Measurements from ENCODE around the gene MAPK8IP3. TPM values are rescaled to one million over a fixed set of nuclear protein-coding genes. Genes with fewer than 3 reads are reported as not detected.
"Not testable (repeated sequence)": the region's sequence is repeated elsewhere in the genome, so short reads cannot be mapped to it uniquely, and the experiment has no call there.

MAPK8IP3 gene
- polyA plus RNA-seq, 1 donor: 68.6 TPM

DNA sequence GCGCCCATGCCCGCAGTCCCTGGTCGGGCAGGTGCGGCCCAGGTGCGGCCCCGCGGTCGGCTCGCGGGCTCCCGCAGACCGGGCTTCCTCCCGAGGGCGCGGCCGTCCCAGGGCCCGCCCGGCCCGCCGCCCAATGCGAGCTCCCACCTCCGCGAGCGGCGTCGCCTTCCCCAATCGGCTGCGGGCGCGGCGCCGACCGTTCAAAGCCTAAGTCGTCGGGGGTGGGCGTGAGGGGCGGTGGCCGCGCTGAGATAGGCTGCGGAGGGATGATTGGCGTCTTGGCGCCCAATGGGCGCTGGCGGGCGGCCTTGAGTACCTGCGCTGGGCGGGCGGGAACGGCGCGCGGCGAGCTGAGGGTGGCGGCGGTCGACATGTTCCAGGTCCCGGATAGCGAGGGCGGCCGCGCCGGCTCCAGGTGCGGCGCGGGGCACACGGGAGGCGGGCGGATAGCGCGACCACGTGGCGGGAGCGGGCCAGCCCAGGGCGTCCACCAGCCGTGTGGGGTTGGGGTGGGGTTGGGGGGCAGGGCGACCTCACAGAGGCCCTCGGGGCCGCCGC, 28.0 kb upstream of the MAPK8IP3 start, which contains the start of gene JPT2:
Gene JPT2 (plus strand): TSS at position 338 of the 558 bp plus-strand sequence. CDS start 34 bp downstream, at position 372.
- peak; percentile 96 for DNase-seq

DNA sequence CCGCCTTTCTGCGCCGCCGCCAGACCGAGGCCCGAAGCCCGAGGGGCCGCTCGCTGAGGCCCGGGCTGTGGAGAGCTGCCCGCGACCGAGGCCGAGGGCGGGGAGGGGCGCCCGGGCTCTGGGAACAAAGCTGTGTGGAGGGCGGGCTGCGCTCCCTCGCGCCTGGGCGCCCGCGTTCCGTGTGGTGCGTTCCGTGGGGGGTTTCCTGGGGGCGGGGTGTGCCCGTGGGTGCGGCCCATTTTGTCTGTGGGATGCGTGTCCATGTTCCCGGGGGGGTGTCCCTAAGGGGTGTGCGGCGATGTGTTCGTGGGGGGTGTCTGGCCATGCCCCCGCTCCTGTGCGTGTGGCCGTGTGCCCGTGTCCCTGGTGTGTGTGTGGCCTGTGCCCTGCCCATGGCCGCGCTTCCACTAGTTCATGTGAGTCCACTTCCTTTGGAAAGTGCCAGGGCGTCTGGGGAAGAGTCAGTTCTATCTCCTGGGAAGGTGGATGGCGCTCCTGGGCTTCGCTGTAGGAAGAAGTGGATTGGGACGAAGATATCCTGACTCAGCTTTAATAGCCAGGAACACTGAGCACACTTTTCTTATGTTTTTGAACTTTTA, 27.4 kb upstream of the MAPK8IP3 start:
- DNase-seq: no peak

DNA sequence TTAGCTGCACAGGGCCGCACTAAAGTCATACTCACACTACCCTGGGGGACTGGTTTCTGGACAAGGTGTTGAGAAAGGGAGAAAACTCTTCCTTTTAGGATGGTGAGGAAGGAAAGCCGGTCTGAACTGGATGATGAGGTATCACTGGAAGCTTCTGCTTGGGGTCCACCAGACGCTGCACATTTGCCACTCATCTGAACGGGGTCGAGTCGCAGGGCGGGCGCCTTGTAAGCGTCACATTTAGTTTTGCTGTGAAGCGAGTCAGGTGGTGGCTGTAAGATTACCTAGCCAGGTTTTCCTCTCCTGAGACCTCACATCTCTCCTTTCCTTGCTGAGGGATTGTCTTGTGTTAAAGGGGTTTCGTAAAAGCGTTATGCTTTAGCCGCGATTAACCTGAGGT, 25.6 kb upstream of the MAPK8IP3 start:
- no peak for DNase-seq

DNA sequence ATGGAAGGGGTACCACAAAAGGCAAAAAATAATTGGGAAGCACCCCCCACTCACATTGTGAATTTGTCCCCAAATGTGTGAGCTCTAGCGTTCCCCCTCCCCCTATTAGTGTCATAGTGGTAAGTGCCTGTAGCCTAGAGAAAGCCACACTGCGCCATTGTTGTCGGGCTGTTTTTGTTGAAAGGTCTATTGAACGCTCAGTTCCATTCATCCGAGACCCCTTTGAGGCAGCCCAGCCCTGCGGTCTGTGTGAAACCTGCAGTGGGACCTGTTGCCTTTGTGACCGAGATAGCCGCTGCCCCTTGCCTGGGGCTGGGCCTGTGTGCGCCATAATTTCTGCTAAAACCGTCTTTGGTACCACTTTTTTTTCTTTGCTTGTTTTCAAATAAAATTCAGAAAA, 25.0 kb upstream of the MAPK8IP3 start:
- no peak for DNase-seq

DNA sequence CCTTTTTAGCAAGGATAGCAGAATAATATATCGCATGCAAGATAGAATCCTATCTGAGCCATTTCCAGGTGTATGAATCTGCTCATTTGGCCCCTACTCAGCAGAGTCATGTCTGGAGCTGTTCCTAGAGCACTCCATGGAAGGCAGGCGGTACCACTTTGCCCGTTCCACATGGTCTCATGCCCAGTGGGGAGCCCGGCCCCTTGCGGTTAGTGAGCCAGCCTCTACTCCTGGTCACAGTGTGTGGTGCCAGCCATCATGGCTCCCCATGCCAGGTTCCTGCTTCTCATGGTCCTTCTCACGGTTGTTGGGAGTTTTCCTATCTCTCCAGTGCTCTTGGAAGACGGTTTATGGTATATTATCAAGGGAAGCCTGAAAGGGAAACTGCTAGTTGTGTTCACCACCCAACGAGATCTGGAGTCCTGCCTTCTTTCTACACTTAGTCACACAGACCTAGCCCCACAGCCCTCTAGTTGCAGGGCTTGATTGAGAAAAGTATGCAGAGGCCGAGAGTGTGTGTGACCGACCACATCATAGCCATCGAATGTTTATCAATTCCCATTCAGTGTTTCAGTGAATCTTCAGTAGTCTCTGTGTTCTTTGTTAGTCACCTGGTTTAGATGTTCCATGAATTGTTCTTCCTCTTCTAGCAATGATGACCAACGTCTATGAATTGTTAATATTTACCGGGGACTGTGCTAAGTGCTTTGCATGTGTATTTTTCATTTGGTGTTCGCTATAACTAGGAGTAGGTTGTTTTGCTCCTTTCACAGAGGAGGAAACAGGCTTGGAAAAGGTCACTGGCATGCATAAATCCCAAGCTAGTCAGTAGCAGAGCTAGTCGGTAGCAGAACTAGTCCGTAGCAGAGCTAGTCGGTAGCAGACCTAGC, 18.3 kb upstream of the MAPK8IP3 start:
- no peak for DNase-seq

DNA sequence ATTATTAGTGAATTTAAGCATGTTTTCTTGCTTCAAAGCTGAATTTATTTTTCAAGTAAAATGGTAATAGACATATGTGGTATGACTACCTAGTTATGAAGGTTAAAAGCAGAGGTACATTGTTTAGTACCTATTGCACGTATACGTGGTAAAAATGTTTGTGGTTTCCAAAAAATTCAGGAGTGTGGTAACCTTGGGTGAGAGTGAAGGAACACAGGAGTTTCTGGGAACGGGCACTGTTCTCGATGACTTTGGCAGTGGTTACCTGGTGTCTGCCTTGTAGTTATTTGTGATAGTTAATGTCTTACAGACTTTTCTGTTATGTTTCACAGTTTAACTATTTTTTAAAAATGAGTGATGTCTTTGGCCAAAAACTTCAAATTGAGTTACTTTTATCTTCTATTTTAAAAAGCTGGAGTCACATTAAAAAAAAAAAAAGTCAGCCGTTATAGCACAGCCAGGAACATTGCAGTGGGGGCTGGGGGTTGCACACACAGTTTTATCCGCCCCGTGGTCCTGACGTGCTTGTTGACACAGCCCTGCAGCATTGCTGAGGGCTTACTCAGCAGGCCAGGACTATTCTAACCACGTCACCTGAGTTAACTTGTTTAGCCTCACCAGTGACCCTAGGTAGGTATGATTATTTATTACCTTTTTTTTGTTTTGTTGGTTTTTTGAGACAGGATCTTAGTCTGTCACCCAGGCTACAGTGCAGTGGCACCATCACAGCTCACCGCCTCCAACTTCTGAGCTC, 17.0 kb upstream of the MAPK8IP3 start:
- DNase-seq: no peak

DNA sequence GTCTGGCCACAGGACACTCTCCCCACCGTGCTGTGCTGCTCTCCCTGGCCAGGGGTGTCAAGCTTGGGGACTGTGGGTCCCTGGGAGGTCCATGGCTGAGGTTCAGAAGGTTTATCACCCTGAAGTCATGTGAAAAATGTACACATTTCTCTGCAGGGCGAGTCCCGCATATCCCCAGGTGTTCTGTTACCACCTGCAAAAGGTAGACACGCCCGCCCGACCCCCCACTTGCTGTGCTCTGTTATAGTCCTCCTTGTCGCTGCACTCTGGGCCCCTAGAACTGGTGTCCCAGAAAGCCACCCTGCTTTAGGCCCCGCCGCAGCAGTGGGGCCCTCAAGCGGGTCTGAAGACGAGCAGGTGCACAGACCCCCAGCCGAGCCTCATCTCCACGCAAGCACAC, 16.1 kb upstream of the MAPK8IP3 start:
- DNase-seq: no peak

DNA sequence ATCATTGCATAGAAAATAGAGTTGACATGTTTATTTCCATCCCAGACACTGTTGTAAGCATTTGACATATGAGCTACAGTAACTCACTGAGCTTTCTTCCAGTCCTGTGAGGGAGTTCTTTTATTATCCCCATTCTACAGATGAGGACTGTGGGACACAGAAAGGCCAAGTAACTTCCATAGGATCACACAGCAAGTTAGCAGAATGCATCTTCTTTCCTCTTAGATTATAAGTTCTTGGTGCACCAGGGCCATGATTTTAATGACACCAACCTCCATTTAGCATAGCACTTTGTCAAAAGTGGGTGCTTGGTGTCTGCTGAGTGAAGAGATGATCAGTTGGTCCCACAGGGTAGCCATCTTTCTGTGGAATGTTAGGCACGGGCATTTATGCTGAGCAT, 15.2 kb upstream of the MAPK8IP3 start:
- DNase-seq: no peak

DNA sequence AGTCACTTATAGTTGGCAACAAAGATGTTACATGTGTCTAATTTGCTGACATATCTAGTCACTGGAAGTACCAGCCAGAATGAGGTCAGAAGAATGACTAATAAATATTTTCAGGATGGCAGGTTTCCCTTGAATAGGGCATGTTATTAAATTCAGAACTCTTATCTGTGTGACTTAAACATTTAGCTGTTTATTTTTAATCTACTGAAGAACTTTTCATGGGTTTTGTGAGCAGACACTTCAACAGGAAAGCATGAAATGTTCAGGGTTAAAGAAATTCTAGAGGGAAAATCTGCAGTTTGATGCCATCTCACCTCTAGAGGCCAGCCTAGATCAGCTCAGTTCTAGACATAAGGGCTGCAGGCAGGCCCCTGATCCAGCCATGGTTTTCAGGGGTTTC, 14.7 kb upstream of the MAPK8IP3 start:
- no peak for DNase-seq

DNA sequence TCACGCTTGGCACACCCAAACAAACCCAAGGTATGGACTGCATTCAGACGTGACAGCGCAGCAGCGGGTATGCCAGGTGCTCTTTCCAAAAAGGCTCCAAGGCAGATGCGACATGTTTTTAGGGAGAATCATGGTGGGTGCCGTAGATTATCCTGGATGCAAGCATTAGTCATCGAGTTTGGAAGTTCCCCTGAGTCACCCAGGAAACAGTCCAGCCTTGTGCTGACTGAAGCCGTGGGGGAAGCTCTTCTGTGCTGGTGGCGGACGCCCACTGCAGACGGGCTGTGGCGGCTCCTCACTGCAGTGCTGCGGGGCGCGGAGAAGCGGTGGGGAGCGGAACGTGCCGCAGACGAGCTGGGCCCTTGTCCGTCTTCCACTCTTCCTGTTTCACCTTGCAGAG, 14.0 kb upstream of the MAPK8IP3 start:
- DNase-seq: no peak

DNA sequence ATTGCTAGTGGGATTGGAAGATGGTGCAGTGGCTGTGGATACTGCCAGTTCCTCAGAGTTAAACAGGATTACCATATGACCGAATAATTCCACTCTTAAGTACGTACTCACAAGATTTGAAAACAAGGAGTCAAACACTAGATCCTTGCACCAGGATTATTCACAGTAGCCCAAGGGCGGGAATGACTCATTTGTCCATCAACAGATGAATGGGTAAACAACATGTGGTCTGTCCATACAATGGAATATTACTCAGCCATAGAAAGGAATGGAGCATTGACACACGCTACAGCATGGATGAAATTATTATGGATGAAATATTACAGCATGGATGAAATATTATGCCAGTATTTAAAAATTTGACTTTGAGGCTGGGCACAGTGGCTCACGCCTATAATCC, 9.1 kb upstream of the MAPK8IP3 start:
- DNase-seq: no peak

DNA sequence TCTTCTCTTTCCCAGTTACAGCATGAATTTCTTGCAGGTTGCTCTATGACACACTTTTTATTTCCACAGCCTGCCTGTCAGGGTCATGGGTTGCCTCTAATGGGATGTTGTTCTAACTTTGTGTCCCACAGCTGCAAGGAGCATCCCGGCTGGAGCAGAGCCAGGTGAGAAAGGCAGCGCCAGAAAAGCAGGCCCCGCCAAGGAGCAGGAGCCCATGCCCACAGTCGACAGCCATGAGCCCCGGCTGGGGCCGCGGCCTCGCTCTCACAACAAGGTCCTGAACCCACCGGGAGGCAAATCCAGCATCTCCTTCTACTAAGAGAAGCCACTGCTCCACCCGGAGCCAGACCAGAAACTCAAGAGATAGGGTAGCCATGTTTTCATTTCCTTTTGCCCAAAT, 7.3 kb upstream of the MAPK8IP3 start:
- DNase-seq: no peak

DNA sequence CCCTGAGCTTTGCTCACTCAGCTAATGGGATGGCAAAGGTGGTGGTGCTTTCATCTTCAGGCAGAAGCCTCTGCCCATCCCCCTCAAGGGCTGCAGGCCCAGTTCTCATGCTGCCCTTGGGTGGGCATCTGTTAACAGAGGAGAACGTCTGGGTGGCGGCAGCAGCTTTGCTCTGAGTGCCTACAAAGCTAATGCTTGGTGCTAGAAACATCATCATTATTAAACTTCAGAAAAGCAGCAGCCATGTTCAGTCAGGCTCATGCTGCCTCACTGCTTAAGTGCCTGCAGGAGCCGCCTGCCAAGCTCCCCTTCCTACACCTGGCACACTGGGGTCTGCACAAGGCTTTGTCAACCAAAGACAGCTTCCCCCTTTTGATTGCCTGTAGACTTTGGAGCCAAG, 5.7 kb upstream of the MAPK8IP3 start:
- DNase-seq: no peak

DNA sequence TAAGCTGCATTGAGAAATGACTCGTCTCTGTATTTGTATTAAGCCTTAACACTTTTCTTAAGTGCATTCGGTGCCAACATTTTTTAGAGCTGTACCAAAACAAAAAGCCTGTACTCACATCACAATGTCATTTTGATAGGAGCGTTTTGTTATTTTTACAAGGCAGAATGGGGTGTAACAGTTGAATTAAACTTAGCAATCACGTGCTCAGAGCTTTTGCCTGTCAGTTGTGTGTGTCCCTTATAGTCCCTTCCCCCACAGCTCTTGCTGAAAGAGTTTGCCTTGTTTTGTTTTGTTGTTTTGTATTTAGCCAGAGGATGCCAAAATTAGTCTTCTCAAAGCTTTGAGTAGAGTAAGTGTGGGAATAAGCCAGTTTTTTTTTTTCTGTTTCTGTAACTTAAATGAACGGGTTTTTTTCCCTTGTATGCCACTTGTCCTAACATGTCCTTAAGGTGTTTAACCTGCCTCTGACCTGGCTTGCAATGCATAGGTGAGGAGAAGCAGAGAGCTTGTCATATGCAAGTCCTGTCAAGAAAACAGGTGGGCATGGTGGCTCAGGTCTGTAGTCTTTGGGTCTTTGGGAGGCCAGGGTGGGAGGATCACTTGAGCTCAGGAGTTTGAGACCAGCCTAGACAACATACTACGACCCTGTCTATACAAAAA, 4.6 kb upstream of the MAPK8IP3 start:
- no peak for DNase-seq

DNA sequence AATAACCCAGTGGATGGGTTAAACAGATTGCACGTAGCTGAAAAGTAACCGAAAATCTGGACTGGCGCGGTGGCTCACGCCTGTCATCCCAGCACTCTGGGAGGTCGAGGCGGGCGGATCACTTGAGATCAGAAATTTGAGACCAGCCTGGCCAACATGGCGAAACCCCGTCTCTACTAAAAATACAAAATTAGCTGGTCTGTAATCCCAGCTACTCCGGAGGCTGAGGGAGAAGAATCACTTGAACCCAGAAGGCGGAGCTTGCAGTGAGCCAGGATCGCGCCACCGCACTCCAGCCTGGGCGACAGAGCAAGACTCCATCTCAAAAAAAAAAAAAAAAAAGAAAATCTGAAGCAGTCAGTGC, 689 bp upstream of the MAPK8IP3 start:
- DNase-seq: not testable (repeated sequence)

DNA sequence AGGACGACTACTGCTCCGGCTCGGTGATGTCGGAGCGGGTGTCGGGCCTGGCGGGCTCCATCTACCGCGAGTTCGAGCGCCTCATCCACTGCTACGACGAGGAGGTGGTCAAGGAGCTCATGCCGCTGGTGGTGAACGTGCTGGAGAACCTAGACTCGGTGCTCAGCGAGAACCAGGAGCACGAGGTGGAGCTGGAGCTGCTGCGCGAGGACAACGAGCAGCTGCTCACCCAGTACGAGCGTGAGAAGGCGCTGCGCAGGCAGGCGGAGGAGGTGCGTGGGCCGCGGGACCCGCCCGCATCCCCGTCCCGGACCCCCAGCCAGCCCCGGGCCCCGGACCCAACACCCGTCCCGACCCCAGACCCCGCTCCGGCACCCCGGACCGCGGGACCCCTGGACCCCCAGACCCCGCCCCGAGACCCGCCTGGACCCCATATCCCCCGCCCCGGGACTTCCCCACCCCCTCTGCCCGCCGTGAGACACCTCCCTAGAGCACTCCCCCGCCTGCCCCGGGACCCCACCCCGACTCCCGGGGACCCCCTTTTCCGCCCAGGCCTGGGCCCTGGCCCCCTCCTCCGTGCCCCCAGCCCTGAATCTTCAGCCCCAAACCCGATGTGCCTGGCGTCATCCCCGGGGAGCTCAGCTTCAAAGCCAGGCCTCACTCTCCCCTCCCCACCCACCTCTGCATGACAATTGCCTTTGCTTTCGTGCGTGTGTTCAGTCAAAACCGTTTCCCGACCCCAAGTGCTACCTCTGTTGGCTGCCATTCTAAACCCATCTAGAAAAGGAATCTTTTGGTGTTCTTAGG, 594 bp downstream of the MAPK8IP3 start:
- DNase-seq: peak; percentile 11

DNA sequence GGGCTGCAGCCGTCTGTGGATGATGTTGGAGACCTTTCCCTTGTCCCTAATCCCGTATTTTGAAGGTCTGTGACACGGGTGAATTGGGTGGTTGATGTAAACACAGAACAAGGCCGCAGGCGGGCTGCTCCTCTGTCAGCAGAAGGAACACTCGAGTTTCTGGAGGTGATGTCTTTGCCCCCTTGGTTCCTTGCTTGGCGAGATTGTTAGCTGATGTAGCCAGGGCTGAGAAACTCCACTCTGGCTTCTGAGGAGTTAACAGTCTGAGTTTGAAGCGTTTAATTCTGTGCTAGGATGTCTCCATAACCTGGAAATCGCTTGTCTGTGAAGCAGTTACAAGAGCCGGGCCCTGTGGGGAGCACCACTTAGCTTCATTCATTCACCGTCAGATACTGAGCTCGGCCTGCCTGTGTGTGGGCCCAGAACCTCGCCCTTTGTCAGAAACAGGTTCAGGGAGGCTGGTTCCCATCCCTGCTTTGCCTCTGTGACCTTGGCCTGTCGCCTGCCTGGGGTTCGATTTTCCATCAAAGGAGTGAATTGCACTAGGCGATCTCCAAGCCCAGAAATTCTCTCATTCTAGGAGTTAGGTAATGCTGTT, 1.3 kb downstream of the MAPK8IP3 start:
- DNase-seq: peak; percentile 5

DNA sequence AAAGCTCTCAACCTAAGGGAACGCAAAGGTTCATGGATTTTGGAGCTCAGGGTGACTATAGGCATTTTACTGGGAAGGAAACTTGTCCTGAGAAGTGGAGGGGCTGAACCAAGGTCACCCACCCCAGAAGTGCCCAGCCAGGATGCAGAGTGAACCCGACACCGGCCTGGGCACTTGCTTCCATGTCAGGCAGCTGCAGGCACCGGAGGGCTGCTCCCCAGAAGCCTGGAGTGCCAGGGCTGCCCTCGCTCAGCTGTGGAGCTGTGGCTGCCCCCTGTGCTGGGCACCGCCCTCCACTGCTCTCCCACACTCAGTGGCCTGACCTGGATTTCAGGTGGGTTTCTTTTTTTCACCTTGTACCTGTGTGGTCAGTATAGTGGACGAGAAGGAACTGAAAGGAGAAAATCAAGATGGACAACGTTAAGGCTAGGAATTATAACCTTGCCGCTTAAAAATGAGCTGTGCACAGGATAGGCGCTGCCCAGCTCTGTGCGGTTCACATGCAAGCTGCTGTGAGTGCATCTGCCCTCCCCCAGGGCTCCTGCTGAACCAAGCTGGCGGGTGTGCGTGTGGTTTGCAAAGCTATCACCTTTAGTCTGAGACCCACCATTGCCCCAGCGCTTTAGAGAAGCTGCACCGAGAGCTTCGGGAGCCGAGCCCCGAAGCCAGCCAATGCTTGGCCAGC, 2.2 kb downstream of the MAPK8IP3 start:
- no peak for DNase-seq

DNA sequence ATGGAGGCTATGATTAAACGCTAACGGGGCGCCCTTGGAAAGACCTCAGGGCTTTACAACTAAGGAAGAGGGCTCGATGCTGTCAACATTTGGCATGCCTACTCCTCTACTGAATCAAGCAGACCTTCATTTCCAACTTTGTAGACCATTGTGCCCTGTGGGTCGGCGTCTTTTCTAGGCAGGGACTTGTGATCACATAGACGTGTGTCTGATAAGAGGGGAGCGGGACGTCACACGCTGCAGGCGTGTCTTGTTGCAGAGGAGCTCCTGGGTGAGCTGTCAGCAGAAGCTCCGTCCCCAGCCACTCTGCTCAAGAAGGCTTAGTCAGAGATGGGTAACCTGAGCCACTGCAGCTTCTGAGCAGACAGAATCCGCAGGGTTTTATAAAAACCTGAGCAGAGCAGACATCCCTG, 2.8 kb downstream of the MAPK8IP3 start:
- peak; percentile 11 for DNase-seq

DNA sequence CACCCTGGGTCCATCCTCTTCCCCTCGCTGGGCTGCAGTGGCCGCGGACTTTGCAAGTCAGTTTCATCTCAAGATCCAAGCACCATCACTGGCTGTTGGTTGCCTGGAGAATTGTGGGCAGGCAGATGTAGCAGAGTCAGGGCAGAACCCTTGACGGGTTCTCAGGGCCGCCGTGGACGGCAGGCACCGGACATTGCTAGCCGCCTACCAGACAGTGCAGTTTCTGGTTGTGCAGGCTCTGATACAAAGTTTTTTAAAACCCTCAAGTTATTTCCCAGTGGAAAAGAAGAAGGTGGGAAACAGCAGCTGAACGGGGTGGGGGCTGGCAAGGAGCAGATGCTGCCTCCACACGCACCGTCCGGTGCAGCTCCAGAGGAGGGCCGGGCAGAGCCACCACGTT, 3.4 kb downstream of the MAPK8IP3 start:
- DNase-seq: no peak

All from left kidney (tissue), 2 donors.